Kasumi-1 (cell line): Measurements from ENCODE around the gene ACAD9.
"Not testable (repeated sequence)": the region's sequence is repeated elsewhere in the genome, so short reads cannot be mapped to it uniquely, and the experiment has no call there.

ENCODE experiments used
- DNase-seq, 2 experiments: peaks; one replicate each; lab custom pipeline; 2025; lab: John Stamatoyannopoulos, UW

Gene ACAD9

GRCh38 chr3:128895843-128896697 is 16.6 kb downstream of the ACAD9 start:
- DNase-seq: no peak

GRCh38 chr3:128902426-128902825 is 23.0 kb downstream of the ACAD9 start:
- no peak for DNase-seq

GRCh38 chr3:128903501-128903900 is 24.1 kb downstream of the ACAD9 start:
- no peak for DNase-seq

- no peak for DNase-seq
Observed at GRCh38 chr3:128906031-128906803, 26.8 kb downstream of the ACAD9 start.

- DNase-seq: no peak
Observed at GRCh38 chr3:128906804-128907525, 27.5 kb downstream of the ACAD9 start.

- no peak for DNase-seq
Observed at GRCh38 chr3:128907706-128908445, 28.5 kb downstream of the ACAD9 start.

GRCh38 chr3:128908951-128909350 is 29.5 kb downstream of the ACAD9 start:
- no peak for DNase-seq

- no peak for DNase-seq
Observed at GRCh38 chr3:128910006-128910405, 30.6 kb downstream of the ACAD9 start.

GRCh38 chr3:128911911-128912310 is 32.5 kb downstream of the ACAD9 start:
- DNase-seq: no peak

GRCh38 chr3:128914966-128915645 is 35.7 kb downstream of the ACAD9 start:
- DNase-seq: no peak

- DNase-seq: peak; percentile 4 to 19
Observed at GRCh38 chr3:128917291-128917690, 37.9 kb downstream of the ACAD9 start.

- DNase-seq: no peak
Observed at GRCh38 chr3:128919988-128920387, 40.6 kb downstream of the ACAD9 start.

- DNase-seq: peak; percentile 43 to 47
Observed at GRCh38 chr3:128922804-128923459, 43.5 kb downstream of the ACAD9 start.

GRCh38 chr3:128923576-128923975 is 44.2 kb downstream of the ACAD9 start:
- peak in 1 of 2 experiments; percentile 30 for DNase-seq

GRCh38 chr3:128923986-128924385 is 44.6 kb downstream of the ACAD9 start:
- DNase-seq: not testable (repeated sequence)

GRCh38 chr3:128929364-128929763 is 49.9 kb downstream of the ACAD9 start:
- no peak for DNase-seq

- DNase-seq: no peak
Observed at GRCh38 chr3:128931046-128931445, 51.6 kb downstream of the ACAD9 start.

GRCh38 chr3:128932516-128933212 is 53.2 kb downstream of the ACAD9 start:
- no peak for DNase-seq

GRCh38 chr3:128933213-128933921 is 53.9 kb downstream of the ACAD9 start:
- DNase-seq: no peak
